Sciatic nerve (tissue), 2 donors: ENCODE measurements around the gene ACOXL. TPM values are rescaled to one million over a fixed set of nuclear protein-coding genes. Genes with fewer than 3 reads are reported as not detected.

ENCODE experiments used
- ATAC-seq: fragments of 200-7000 bp; cut with Tn5 transposase; one replicate; pipeline ENCODE4 v1.9.1; 2020; ENCODE audit warnings: mild to moderate bottlenecking, moderate library complexity
- DNase-seq: peaks from one replicate; pipeline ENCODE4 v3.0.0-alpha.2; 2020; ENCODE audit warnings: low spot score
- intact Hi-C: fragments of 100-400 bp; cut with DNase I; formaldehyde crosslinking; loops from one replicate; pipeline ENCODE4 v1.14.2; 2022
- total RNA-seq: library from RNA; stranded (reverse); fragmentation: NEBNext Ultra II Directional; extraction: Animal tissue kit (Norgen Biotek cat#: 25700); gene quantifications from one replicate; pipeline ENCODE4 v1.2.1, GENCODE V29; 2021
- donor health status: DM: no; HTN: no; CAD: no.
- donor health status: DM: no; HTN: no; CAD: no.

The ACOXL gene
- total RNA-seq, 1 donor from 2014 or later: not detected

DNA sequence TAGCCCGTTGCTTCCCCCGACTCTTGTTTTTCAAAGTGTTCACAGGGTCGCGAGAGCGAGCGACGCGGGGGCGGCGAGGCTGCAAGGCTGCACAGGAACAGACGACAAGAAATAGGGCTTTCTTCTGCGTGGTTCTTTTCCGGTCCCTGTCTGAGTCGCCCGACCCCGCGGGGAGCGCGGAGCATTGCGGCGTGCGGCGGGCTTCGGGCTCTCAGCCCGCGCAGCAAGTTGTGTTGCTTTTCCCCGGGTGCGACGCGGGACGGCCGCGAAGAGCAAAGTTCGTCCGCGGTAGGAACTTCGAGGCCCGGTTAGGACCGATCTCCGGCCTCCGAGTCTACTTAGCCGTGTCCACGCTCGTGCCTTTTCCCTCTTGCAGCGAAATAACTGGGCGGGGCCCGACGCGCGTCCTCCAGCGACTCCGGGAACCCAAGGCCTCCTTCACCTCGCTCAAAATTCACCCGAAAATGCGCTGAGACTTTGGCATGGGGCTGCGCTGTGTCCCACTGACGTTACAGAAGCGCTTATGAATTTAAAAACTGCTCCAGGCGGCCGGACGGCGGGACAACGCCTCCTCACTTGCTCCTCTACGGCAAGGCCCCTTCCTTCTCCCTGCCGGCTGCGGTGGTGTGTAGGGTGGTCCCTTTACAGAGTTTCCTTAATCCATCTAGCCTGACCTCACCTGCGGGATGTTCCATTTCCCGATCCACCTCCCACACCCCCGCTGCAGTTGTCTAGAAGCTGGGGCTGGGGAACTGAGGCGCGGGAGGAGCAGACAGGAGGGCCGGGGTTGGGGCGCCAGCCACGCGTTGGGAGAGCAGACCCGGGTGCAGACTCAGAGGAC, 386.8 kb downstream of the ACOXL start:
- DNase-seq: peak; percentile 64
- intact Hi-C loops: no loop called here
- no peak for ATAC-seq

DNA sequence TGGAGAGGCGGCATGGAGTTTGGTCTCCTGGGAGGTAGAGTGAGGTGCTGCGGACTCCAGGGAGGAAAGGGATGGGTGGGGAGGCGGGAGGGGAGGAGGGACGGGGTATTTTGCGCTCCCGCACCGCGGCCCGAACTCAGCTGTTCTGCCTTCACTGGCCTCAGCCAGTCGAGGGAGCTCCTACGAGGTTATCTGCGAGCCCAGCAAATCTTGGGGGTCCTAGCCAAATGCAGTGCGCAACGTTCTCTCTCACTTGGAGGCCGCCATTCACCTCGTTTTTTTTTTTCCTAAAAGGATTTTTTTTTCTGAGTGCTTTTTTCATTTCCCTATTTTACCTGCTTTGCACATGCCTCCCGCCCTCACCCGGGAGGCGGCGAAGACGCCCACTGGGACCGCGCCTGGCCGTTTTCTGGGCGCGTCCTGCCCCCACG, 387.5 kb downstream of the ACOXL start:
- ATAC-seq (no peak), DNase-seq (peak; percentile 62)
- intact Hi-C loops: no loop called here

DNA sequence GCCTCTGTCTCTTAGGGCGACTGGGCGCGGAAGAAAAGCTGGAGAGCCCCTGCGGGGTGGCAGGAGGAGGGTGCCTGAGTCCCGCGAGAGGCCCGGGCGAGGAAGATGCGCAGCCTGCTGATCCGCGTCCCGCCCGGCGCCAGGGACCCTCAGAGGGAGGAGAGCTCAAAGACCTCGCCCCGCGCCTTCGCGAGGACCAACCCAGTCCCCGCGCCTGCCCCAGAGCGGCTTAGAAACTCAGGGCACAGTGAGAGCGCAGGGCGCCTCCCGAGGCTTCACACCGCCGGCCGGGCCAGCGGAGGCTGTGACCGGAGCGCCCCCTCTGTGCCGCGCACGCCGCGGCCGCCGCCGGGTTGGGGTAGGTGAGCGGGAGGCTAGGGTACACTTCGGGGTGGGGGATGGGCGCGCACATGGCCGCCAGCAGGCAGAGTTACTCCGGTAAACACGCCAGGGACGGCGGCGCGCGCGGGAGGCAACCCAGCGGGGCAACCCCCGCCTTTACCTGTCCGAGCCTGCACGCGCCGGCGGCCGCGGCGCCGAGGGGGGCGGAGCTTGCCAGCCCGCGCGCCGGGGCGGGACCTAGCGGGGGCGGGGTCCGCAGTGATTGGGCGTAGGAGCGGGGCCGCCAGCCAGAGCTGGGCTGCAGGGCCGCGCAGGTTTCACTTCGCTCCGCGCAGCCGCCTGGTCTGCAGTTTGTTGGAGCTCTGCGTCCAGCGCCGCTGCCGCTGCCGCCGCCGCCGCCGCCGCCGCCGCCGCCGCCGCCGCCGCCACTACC, 388.1 kb downstream of the ACOXL start, which contains the start of gene BCL2L11:
TSS of gene BCL2L11 (plus strand) at position 662 of the 775 bp plus-strand sequence. CDS start 2,832 bp downstream, outside the sequence.
- intact Hi-C loops: no loop called here
- peak; percentile 93 for DNase-seq
- peak; percentile 83 for ATAC-seq

DNA sequence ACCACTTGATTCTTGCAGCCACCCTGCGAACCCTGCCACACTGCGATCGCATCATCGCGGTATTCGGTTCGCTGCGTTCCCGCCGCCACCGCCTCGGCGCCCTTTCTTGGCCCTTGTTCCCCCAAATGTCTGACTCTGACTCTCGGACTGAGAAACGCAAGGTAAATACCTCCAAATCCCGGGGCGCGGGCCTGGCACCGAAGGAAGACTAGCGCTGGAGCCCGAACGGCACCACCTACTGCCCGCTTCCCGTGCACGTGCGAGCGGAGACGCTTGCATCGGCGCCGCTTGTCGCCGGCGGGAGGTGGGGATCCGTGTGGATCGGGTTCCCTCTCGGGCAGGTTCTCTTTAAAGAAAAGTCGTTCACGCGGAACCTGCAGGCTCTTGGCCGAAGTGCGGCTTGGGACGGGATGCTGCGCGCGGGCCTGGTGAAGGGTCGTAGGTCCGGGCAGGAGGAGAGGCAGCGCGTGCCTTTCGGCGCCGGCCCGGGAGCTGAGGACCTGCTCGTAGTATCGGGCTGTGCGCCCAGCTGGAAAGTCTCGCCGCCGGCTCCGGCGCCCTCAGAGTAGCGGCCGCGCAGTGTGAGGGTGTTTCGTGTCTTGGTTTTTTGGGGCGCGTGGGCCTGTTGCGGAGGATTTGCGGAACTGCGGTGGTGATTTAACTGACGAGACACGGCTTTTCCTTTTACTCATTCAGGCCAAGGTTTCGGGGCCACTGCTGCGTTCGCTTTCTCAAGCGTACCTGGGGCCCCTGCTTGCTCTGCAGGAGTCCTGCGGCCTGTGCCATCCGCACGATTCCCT, 388.9 kb downstream of the ACOXL start:
- DNase-seq (peak; percentile 76), ATAC-seq (no peak)
- intact Hi-C loops: no loop called here

DNA sequence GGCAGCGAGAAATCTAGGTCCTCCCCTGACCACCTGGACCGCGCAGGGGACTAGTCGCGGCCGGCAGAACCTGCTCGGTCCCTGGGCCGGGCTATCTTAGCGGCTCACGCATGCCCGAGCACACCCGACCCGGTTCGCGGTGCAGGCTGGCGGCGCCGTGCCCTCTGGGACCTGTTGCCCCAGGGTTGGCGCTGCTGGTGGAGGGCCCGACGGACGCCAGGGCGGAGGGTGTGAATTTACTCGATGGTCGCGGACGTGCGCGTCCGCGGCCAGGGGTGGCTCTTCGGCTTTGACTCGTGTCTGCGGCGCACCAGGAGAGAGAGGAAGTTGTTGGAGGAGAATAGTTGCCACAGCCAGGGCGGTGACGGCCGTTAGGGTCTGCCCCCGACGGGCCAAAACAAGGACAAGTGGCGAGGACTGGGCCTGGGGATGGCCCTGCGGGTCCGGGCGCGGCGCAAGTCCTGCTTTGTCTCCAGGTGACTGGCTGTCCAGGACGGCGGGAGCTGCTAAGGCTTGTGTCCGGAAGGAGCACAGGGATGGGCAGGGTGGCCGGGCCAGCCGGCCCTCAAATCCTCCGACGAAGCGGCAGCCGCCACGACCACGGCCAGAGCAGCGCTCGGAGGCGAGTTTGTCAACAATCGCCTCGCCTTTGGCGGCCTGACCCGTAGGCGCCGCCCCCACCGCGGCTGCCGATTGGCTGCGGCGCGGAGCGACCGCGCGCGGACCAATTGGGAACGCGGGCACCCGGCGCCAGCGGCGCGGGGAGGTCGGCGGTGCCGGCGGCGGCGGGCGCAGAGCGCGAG, 389.7 kb downstream of the ACOXL start:
- peak; percentile 92 for DNase-seq
- peak; percentile 82 for ATAC-seq
- intact Hi-C loops: no loop called here

DNA sequence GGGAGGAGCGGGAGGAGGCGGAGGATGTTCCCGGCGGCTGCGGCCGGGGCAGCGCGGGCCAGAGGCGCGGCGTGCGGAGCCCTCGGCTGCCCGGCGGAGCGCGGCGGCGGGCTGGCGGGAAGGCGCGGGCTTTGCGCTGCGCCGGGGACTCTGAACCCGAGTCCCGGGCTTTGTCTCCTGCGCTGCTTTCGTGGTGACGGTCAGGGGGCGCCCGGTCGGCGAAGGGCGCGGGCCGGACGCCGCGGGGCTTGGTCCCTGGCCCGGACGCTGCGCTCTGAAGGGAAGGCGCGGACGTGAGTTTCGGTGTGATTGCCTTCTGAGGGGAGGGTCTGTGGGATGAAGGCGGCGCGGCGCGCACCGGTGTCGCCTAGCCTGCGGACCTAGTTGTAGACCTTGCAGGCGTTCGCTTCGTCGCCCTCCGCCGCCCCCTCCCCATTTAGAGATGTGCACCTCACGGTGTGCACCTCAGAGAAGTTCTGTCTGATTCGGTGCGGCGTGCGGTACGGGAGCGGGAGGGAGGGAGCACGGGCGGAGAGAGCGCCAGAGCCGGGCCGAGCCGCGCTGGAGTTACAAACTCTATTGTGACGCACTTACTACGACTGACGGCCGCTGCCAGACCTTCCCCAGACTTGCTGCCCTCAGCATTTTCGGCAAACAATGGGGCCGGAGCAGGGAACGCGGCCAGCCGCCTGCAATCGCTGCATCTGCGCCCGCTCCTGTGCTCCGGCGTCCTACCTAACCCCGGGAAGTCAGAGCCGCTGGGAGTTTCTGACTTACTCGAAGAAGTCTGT, 390.5 kb downstream of the ACOXL start:
- ATAC-seq: peak; percentile 77
- intact Hi-C loops: no loop called here

DNA sequence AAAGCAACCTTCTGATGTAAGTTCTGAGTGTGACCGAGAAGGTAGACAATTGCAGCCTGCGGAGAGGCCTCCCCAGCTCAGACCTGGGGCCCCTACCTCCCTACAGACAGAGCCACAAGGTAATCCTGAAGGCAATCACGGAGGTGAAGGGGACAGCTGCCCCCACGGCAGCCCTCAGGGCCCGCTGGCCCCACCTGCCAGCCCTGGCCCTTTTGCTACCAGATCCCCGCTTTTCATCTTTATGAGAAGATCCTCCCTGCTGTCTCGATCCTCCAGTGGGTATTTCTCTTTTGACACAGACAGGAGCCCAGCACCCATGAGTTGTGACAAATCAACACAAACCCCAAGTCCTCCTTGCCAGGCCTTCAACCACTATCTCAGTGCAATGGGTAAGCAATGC, 391.4 kb downstream of the ACOXL start:
- no peak for ATAC-seq

More for the DNA sequence above, 390.5 kb downstream of the ACOXL start:
- peak; percentile 90 for DNase-seq

DNA sequence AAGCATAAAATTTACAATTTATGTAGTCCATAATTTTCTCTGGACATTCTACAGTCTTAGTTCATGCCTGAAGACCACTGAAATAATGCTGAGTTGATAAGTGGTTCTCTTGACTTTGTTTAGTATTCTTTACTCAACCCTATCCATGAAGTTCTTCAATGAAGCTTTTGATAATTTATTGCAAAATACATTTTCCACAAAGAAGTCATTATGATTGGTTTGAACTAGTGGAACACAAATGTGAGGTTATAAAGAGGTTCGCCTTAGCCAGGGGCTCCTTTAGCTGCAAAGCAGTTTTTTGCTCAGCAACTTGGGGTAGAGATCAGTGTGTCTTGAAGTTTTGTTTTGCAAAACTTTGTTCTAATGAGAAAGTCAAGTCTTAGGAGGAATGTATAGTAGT, 394.2 kb downstream of the ACOXL start:
- no peak for DNase-seq
- ATAC-seq: no peak
- intact Hi-C loops: no loop called here

More for the DNA sequence above, 391.4 kb downstream of the ACOXL start:
- intact Hi-C loops: no loop called here
- DNase-seq: no peak

DNA sequence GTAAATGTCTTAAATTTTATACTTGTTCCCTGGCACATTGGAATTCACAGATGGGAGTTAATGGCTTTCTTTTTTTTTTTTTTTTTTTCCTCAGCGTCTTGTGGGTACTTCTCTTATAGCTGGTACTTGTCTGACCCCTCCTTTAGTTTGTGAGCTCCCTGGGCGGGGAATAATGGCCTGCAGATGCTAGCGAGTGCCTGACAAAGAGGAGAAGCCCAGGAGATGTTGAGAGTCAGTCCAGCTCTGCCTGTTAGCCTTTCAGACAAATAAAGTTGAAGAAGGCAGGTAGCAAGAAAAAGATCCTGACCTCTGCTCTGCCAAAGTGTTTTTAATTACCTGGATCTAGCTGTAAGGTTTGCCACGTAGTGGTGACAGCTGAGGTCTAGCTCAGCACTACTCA, 395.0 kb downstream of the ACOXL start:
- no peak for ATAC-seq
- intact Hi-C loops: no loop called here

DNA sequence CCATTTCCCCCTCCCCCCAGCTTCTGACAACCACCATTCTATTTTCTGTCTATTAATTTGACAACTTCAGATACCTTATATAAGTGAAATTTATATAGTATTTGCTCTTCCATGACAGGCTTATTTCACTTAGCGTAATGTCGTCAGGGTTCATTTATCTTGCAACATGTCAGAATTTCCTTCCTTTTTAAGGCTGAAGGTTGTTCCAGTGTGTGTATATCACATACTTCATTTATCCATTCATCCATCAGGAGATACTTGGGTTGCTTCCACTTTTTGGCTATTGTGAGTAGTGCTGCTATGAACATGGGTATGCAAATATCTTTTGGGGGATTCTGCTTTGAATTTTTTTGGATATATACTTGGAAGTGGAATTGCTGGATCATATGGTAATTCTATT, 395.7 kb downstream of the ACOXL start:
- intact Hi-C loops: no loop called here
- no peak for ATAC-seq
- DNase-seq: no peak

More for the DNA sequence above, 395.0 kb downstream of the ACOXL start:
- DNase-seq: no peak

DNA sequence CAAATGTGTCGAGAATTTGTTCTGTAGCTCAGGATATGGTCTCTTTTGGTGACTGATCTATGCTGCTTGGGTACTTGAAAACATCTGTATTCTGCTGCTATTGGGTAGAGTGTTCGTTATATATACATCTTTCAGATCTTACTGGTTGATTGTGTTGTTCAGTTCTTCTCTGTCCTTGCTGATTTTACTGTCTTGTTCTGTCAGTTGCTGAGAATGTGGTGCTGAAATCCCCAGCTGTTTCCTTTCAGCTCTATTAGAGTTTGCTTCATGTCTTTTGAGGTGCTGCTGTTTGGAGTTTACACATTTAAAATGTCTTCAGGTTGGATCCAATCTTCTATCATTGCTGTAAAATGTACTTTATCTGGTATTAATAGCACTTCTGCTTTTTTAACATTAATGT, 401.2 kb downstream of the ACOXL start:
- intact Hi-C loops: no loop called here
- DNase-seq: no peak
- ATAC-seq: no peak

DNA sequence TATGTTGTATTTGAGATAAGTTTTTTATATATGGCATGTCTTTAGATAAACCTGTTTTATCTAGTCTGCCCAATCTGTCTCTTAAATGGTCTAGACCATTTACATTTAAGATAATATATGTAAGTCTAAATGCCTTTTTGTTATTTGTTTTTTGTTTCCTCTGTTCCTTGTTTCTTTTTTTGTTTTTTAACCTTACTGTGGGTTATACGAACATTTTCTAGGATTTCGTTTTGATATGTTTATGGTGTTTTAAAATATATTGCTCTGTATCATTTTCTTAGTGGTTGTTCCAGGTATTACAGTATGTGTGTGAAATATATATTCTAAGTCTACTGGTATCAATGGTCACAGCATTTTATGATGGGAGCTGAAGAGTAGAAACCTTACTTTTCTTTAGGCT, 401.7 kb downstream of the ACOXL start:
- ATAC-seq (no peak), DNase-seq (no peak)
- intact Hi-C loops: no loop called here

DNA sequence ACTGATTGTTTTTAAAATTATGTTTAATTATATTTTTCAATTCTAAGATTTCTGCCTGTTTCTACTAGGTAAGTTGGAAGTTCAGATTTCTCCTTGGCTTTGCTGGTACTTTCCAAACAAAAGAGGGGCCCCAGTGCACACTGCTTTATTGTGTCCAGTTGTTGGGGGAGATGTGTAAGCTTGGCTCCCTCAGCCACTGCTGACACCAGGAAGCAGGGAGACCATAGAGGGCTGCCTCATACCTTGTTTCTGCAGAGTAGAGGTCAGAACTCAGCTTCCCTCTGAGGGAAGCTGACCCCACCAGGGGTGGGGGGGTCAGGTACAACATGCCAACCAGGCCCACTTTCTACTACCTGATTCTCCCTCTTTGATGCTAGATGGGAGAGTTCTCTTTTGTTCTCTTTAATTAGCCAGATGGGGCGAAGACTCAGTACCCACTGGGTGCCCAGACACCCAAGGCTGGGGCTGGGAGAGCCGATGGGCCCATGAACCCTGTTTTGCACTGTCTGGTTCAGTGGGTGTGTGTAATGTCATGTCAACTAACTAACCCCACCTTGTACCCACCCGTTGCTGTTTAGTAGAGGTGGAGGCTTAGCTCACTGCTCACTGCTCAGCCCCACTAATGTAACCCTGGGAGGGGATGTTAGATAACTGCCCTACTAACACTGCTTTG, 403.0 kb downstream of the ACOXL start:
- intact Hi-C loops: no loop called here
- DNase-seq (no peak), ATAC-seq (no peak)

DNA sequence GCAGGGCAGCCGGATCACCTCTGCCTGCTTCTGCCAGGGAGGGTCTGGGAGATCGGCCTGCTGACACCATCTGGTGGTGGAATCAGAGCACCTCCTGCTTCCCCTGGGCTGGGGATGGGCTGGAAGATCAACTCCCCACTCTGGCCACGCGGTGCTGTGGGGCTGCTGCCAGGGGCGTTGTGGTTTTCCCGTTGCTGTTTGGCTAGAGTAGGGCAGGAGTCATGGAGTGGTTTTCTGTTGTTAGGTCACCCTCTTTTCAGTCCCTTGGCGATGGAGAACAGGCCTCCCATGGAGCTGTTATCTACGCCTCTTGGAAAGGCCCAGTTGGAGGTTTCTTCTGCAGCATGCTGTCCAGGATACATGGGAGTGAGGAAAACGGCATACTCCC, 403.5 kb downstream of the ACOXL start:
- DNase-seq (peak; percentile 61), ATAC-seq (peak; percentile 78)
- intact Hi-C loops: no loop called here

DNA sequence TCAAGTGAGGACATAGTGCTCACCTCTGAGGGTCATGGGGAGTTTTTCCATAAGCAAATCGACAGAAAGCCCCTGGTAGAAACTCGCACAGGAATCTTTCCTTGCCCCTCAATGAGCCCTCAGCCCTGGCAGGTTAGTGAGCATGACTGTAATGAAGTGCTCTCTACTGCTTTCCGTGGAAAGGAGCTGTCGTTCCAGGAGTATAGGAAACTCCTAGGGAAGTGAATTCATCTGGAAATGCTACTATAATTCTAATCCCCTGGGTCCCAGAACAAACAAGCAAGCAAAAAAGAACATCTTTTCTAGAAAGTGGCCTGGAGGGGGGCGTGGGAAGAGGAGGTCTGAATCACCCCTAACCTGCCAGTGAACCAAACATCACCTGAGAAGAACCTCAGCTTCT, 406.5 kb downstream of the ACOXL start:
- intact Hi-C loops: no loop called here
- DNase-seq: no peak
- no peak for ATAC-seq

DNA sequence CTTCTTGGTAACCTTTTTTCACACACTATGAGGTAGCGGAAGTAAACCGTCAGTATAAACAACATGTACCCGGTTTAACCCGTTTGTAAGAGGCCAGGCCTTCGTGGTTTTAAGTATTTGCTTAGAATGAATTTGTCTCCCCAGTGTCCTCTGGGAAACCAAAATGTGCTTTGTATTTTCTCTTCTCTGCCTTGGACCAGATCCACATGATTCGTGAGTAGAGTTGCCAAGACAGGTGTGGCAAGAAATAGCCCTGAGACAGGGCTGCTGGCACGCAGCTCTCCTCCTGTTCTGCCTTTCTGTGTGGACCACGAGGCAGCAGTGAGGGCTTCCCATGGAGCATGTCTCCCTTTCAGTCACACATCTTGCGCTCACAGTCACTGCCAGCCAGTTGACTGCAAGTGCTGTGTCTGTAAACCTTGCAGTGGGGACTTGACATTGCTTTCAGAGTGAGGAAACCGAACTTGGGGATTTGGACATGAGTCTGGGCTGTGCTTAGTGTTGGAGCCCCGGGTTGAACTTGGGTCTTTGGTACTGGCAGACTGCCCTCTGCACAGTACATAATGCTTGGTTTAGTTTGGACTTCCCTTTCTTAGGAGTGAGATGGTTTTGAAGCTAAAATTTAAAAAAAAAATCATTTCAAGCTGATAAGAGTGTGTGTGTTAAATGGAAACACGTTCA, 407.4 kb downstream of the ACOXL start:
- intact Hi-C loops: no loop called here
- DNase-seq (no peak), ATAC-seq (no peak)

DNA sequence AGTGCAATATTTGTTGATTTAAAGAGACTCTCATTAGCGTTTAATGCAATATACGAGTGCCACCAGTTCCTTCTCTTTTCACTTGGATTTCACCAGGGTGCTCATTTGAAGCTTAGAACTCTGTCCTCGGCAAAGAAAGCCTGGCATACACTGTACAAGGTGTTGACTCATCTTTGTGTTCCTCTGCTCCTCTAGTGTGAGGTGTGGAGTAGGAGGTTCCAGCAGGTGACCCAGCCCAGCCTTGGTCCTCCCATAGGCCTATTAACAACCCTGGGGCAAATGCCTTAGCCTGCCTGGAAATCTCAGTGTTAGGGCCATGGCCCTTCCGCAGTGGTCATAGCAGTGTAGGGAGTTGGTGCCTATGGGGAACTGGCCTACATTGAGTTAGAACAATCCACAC, 408.4 kb downstream of the ACOXL start:
- ATAC-seq (no peak), DNase-seq (no peak)
- intact Hi-C loops: no loop called here
